NCI-H69 (cell line): ENCODE measurements around the gene LRRK2.
A peak's percentile ranks its signal among the peaks of the same experiment; 100 is the strongest.
"Not testable (repeated sequence)": the region's sequence is repeated elsewhere in the genome, so short reads cannot be mapped to it uniquely, and the experiment has no call there.

ENCODE experiments used
- DNase-seq: peaks from one replicate; lab custom pipeline; 2025; lab: John Stamatoyannopoulos, UW

Gene LRRK2

DNA sequence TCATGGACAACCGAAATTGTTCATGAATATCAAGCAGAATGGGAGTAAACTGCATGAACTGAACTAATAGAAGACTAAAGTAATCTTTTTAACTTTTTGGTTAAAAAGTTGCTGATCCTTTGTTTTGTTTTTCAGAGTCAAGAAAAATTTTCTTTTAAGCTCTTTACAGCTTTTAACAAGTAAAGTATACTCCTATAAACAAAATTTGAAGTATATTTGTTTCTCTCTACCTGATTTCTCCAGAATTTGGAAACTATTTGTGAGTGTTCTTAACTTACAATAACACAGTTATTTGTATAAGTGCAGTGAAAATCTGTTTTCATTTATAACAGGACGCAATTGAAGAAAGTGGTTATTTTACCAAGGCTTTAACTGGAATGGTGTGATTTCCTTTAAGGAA lies 12.2 kb upstream of the LRRK2 start:
- DNase-seq, result no peak

DNA sequence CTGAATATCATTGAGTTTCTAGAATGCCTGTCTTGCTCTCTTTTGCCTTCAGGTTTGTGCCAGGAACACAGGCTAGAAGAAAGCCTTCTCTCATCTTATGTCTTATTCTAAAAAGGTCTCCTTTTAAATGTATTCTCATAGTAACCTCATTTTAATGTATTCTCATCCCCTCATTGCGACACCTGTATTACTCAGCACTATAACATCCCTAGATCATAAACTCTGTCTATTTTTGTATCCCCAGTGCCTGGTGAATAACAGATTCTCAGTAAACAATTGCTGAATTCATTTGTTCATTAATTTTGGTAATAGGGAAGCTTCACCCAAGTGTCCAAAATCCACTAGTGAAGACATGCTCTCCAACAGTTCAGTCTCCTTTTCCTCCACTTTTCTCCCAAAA lies 8.8 kb upstream of the LRRK2 start:
- DNase-seq, result no peak

DNA sequence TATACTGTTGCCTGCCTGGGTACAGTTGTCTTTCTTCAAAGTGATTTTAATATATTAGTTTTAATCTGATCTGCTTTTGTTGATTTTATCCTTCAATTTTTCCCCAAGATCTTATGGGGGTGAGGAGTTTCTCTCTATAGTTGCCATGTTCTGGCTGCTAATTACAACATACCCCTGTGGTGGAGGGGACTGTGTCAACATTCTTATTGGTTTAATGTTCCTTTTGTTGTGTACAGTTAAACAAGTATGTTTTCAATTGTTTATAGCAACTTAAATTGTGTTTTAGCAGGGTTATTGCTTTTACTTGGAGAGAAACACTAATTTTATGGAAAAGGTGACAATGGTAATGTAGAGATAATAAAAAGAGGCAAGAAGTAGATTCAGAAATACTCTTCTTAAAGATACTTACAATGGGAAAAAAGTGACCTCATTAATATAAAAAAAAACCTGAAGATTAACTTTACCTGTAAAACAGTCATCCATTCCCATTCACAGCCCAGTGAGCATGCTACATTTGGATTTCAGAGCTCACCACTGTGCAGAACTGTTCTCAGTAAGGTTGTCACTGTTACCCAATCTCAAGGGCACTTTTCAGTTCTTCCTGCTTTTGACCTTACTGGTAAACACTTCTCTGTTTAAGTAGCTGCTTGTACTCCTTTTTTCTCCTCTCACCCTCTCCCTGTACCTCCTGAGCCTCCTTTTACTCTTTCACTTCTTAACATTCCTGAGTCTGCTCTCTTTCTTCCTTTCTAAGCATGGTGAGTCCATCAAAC lies 8.1 kb upstream of the LRRK2 start:
- DNase-seq, result no peak

DNA sequence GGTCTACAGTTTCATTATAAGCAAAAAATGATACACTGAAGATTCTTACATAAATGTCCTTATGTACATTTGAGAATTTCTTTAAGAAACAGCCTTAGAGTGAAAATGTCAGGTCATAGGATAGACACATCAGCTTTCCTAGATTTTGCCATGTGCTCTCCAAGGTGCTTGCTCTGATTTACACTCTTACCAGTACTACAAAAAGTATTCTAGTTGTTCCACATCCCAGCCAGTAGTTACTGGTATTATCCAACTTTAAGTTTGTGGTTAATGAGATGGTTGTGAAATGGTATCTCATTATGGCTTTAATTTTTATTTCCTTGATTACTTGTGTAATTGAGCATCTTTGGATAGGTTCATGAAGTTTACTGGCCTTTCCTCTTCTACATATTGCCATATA lies 5.0 kb upstream of the LRRK2 start:
- DNase-seq, result no peak

DNA sequence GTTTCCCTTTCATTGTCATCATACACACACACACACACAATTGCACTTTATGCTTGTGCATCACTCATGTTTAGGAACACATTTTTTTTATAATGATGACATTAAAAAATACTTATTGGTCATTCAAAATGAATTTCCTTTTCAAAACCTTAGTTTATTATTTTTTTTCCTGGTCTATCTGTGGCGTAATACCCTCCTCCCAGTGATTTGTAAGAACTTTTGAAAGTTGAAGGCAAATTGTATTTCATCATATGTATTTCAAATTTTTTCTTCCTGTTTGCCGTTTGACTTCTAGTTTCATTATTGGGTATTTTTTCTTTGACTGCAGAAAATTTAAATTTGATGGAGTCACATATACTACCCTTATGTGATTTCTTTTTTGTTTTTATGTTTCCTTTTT lies 2.5 kb upstream of the LRRK2 start:
- no peak for DNase-seq

DNA sequence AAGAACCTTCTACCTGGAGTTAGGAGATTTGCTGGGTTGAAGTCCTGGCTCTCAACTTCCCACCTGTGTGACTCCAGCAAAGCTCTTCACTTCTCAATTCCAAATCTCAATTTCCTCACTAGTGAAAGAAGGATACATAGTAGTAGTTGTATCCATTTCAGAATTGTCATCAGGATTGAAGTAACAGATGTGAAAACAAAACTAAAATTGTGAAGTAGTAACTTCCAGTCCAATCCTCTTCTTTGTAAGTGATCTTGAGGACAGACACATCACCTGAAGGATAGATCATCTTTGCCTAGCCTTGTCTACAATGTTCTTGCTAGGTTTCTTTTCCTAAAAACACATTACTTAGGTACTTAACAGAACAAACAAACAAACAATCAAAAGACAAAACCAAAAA lies 1.2 kb upstream of the LRRK2 start:
- no peak for DNase-seq

DNA sequence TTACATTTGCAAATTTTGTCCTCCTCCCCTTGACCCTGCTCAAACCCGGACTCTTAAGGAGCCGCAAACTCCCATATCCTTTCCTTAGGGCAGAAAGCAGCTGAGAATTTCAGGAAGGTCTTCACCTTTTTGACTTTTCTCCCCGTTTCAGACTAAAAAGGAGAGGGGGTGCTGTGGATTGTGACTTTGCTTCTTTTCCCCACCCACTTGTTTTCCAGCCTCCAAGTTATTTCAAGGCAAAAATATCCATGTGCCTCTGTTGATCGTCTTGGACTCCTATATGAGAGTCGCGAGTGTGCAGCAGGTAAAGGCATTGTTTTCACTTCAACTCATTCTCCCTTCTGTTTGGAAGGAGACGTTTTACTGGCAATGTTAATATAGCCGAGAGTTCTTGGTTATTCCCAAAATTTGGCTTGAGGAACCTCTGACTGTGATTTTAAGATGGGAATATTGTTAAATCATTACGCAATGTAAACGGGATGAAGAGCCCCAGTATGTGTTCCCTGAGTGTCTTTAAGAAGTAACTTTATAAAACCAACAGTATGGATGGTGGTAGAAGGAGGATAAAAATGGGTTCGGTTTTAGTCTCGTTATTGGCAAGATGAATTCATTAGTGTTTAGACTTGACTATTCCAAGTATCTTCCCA lies 663 bp downstream of the LRRK2 start:
- no peak for DNase-seq

DNA sequence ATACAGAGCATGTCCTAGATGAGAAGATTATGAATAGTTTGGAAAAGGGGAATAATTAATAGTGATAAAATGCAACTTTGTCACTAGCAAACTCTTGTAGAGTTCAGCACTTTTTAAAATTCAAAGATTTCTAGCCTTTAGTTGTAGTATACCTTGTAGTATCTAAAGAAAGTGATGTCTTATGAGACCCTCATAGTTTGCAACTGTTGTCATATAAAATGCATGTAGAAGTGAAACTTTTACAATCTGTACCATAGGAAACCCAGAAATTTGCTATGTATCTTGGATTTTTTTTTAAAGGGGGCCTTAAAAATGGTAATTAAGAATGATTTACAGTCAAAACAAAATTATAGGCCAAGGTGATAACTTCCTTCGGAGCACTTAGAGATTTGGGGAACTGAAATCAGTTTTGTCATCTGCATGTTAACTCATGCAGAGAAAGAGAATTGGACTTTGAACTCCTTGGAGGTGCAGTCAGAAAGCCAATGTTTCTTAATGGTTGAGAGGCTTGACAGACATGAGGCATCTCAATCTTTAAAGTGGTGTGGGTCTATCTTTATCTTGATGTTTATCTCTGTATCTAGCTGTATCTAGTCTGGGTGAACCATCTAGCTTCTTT lies 1.3 kb downstream of the LRRK2 start:
- DNase-seq, result no peak

DNA sequence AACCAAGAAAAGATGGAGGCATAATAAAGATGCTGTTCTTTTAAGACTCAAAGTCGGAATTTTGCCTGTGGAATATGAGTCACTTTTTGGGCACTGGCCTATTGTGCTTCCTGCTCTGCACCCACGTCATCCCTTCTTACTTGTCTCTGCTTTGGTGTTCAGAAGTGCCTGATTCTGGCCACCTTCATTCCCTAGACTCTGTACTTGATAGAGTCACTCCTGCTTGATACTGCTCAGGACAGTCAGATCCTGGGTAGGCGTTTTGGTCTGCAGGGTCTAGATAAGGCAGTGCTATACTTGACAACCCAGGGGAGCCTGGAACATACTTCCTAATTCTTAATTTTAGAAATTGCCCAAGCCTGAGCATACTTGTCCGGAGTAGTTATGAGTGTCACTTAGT lies 1.9 kb downstream of the LRRK2 start:
- no peak for DNase-seq

DNA sequence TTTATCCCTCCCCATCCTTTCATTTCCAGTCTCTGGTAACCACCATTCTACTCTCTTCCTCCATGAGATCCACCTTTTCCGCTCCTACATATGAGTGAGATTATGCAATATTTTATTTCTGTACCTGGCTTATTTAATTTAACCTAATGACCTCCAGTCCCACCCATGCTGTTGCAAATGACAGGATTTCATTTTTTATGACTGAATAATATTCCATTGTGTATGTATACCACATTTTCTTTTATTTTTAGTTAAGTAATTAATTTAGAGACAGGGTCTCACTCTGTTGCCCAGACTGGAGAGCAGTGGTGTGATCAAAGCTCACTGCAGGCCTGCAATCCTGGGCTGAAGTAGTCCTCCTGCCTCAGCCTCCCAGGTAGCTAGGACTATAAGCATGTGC lies 2.6 kb downstream of the LRRK2 start:
- DNase-seq, result no peak

DNA sequence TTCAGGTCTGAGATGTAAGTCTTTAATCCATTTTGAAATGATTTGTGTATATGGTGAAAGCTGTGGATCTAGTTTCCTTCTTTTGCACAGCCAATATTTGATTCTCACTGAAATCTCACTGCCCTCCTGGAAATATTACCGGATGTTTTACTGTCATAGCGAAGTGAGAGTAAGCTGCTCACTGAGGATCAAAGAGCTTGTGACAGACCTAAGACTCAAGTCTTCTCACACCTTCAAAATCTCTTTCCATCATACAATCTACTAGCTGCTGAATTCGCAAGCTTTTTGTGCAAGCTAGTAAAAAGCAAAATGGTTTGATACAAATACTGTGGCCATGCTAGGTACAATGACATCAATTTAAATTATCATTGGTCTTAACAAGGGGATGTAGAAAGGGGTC lies 3.9 kb downstream of the LRRK2 start:
- DNase-seq, result no peak

DNA sequence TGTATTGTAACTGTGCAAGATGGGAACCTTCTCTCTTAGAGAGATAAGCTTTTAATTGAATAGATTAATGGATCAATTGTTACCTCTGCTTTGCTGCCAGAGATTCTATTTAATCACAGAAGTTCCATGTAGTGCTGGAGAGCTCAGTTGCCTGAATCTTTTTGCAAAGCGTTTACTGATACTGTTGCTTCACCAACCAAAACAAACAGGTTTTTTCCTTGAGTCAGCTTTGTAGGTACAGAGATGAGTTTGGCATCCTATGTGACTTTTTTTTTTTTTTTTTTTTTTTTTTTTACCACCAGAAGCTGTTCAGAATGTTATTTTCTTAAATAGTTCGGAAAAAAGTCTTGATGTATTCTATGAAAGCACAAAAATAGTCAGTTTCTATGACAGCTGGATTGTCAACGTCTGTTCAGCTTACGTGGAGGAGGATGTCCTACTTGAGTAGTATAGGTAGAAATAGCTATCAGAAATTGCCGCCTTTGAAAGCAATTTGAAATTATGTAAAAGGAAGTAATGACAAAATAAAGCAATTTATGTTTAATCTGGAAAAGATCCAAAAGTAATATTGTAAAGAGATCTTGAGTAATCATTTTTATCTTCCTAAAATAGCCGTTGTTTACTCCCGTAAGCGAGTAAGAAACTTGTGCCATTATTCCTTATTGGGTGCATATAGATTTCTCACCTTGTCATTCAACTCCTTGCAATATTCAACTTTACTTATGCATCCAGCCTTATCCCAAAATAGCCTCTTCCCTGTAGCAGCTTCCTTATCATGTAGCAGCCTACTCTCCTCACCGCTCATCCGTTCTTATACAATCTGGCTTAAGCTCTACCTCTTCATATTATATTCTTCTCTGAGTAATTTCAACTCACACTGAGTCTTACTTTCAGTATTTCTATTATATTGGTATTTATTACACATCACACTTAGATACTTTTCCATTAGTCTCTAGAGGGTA lies 5.2 kb downstream of the LRRK2 start:
- DNase-seq, result no peak

DNA sequence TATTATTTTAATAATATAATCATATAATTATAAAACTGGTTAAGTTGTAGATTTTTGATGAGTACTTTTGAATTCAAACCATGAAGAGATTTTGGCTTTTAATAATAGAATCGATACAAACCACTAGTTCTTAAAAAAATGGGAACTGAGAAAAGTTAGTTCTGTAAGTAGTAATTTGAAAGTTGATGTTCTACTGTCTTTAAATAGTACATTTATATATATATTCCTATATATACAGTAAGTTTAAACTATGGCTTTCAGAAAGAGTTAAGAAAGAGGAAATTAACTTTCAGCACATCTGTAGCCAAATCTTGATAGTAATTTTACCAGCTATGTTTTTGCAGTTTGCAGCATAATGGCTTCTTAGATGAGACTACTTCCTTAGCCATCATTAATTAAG lies 7.8 kb downstream of the LRRK2 start:
- DNase-seq, result no peak

DNA sequence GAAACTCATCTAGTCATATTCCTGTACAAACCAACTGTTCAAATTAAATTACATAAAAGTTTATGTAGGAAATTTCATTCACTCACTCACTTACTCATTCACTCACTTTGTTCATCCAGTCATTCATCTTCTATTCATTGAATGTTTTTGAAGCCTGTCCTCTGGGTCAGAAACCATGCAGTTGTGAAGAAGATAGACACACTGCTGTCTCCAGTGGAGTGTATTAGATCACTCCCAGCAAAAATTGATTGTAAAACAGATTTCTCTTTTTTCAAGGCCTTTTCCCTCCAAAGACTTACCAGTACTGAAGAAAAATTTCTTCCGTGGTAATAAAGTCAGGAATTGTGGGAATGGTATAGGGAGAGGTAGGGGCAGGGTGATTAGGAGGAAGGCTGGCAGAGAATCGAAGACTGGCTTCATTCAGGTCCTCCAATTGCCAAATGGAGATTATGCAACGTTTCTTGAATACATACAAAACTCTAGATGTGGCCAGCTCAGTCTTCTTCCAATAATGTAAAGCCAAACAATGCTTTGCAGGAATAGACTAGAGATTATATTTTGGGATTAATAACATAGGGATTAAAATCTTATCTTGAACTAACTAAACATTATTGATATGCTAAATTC lies 9.1 kb downstream of the LRRK2 start:
- no peak for DNase-seq

DNA sequence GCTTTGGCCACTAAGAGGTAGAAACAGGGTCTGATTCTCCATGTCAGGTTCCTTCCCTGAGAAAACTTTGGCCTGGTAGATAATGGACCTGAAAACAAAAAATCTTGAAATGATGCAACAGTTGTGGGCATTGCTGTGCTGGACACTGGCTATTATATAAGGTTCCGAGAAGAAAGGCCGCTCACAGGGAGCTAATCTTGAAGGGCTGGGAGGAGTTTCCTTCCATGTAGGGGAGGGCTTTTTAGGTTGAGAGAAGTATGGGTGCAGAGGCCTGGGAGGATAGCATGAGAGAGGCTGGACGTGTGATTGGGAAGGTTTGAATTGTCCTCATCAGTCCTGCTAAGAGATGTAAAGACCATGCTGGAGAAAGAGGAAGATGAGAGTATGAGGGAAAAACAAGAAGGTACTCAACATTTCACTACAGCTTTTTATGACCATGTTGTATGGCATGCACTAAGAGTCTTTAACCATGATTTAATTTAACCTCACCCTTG lies 11.6 kb downstream of the LRRK2 start:
- no peak for DNase-seq

DNA sequence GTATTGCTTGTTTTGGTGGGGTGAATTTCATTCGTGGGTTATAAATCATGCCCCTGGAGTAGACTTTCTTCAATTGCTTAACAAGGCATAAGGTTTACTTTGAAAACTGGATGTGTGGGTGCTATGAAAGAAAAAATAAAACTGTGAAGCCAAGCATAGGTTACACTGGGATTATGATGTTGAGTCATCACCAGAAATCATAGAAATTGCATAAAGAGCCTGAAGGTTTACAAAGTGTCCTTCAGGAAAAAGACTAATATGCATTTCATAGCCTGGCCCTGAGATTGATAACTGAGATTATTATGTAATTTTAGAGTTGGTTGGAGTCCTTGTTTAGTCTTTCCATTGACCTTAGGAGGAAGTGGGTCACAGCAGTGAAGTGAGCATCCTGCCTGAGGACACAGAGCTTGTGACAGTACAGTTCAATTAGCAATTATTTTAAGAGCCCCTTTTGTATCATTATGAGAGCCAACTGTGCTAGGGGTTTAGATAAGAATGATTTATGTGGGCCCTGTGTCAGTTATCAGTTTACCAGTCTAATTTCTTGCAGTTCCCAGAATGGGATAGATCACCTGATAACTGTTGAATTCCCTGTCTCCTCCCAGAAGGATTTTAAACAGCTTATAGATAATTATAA lies 13.6 kb downstream of the LRRK2 start:
- peak; percentile 9 for DNase-seq

DNA sequence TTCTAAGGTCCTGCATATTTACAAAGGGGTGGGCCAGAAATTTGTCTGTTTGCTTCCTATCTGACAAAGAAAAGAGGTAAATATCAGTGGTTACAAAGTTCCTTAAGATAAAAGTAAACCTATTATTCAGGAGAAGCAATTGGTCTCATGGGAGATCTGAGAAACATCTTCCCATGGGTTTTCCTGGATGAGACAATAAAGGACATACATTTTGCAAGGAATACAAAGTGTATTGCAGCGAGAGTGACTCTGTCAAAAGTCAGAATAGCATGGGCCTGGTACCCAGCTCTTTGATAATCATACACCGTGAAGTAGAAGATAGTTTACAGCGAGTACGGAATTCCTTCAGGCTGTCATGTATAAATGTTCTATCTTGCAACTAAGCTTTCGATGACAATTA lies 14.2 kb downstream of the LRRK2 start:
- no peak for DNase-seq

DNA sequence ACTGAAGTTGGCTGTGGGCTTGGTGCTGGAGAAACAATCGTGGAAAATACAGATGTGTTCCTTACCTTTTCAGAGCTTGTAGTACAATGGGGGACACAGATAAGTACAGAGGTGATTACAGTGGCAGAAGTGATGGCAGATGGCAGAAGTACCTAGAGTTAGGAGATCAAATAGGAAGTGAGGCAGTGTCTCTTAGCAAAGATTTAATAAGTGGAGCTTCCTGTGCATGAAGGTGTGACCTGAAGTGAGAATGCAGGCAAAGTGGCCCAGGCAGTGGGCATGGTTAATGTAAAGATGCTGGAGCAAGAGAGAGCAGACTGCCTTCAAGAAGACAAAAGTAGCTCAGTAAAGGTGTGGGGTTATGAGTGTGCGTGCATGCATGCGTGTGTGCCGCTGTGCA lies 16.0 kb downstream of the LRRK2 start:
- no peak for DNase-seq

DNA sequence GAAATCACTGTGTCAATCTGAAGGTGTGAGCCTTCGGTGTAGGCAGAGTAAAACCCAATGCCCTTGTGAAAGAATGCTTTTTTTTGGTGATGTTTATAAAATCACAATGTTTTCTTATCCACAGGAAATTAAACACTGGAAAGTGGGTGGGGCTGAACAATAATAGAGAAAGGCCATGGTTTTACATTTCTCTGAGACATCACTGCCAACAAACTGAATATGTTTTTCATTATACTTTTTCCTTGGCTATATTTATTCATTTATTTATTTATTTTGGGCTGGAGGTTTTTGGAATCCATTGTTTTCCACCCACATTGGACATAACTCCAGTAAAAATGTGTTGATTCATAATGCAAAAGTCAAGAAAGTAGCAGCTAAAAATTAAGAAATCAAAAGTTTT lies 16.9 kb downstream of the LRRK2 start:
- DNase-seq, result no peak

DNA sequence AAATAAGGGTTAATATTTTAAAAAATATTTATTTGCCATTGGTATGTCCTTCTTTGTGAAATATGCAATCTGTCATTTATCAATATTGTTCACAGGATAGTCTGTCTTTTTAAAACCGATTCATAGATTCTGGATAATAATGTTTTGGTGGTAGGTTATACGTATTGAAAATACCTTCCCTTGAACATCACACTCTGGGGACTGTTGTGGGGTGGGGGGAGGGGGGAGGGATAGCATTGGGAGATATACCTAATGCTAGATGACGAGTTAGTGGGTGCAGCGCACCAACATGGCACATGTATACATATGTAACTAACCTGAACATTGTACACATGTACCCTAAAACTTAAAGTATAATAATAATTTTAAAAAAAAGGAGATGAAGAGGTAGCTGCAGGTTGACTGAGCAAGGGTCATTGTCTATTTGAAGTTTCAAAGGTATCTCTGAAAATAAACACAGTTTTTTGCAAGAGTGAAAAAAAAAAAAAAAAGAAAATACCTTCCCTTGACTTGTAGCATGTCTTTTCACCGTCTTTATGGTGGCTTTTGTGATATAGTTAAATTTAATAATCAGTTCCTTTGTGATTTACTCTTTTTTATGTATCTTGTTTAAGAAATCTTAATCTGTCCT lies 19.8 kb downstream of the LRRK2 start:
- DNase-seq, result not testable (repeated sequence)

DNA sequence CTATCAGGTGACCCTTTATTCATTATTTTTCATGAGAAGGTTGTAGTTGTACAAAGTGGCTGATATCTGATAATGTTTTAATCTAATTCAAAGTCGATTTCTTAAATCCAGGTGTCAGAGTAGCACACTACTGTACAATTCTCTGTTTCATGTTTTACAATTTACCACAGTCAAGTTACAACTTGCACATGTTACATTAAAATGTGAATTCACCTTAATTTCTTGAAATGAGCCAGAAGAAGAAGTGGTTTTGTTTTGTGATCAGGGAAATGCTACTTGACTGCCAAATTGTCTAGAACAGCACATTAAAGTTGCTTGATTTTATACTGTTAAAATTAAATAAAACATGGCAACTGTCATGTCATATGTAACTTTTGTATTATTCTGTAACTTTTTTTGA lies 23.2 kb downstream of the LRRK2 start:
- DNase-seq, result no peak
